A549 (cell line): ENCODE data around the gene OTOP2. TPM values are rescaled to one million over a fixed set of nuclear protein-coding genes. Genes with fewer than 3 reads are reported as not detected.

Experiments
- ATAC-seq, 2 experiments: fragments of 200-7000 bp in 1 of 2; fragments of >200 bp in 1 of 2; cut with Nextera tagmentation in 1 of 2; cut with Tn5 transposase in 1 of 2; 3 replicates each; pipeline versions ENCODE4 v1.8.0 to v1.9.1; 2018 to 2020; ENCODE audit warnings: mild to moderate bottlenecking in 1 of 2, moderate library complexity in 1 of 2
- CTCF ChIA-PET: fragments of 300-600 bp; sonication (Branson Sonifier 250); formaldehyde crosslinking; extraction: SDS; loops from one replicate; lab custom pipeline; 2021; ENCODE audit warnings: antibody characterized with exemption, inconsistent platforms; lab: Yijun Ruan, JAX
- POLR2A ChIA-PET: fragments of 350-600 bp; formaldehyde crosslinking; extraction: SDS; loops from one replicate; lab custom pipeline; 2021; ENCODE audit warnings: antibody characterized with exemption, inconsistent platforms; lab: Yijun Ruan, JAX
- DNase-seq, 2 experiments: peaks; one replicate each; pipeline versions ENCODE4 v3.0.0 to v3.0.0-alpha.2; 2011 to 2016; ENCODE audit warnings: low read depth in 1 of 2, low spot score in 1 of 2
- FAIRE-seq: peaks from 2 replicates; lab custom pipeline; 2011; peaks lifted over from hg19 to GRCh38; lab: Jason Lieb, UNC
- H3K27ac ChIP-seq, 2 experiments: fragments of >200 bp; sonication (Bioruptor Twin); formaldehyde crosslinking; 3 replicates each; pipeline ENCODE4 v1.5.1; 2016 to 2017
- H3K4me1 ChIP-seq: fragments of >200 bp; sonication (Bioruptor Twin); formaldehyde crosslinking; 3 replicates; pipeline ENCODE4 v1.6.1; 2016
- H3K4me2 ChIP-seq: fragments of >200 bp; sonication (Bioruptor Twin); formaldehyde crosslinking; 3 replicates; pipeline ENCODE4 v1.6.1; 2016
- H3K4me3 ChIP-seq: fragments of >200 bp; sonication (Bioruptor Twin); formaldehyde crosslinking; 3 replicates; pipeline ENCODE4 v1.5.1; 2016
- H3K9me3 ChIP-seq: fragments of >200 bp; sonication (Bioruptor Twin); formaldehyde crosslinking; 3 replicates; pipeline ENCODE4 v1.6.1; 2016
- ATOH8 ChIP-seq: fragments of 250-450 bp; sonication (Bioruptor Pico); IDR thresholded peaks from 2 replicates; pipeline ENCODE4 v1.5.0; 2020; ENCODE audit warnings: low read depth, mild to moderate bottlenecking, moderate library complexity
- CEBPB ChIP-seq, 2 experiments: fragments of >200 bp in 1 of 2; sonication (Bioruptor Twin) in 1 of 2; formaldehyde crosslinking in 1 of 2; IDR thresholded peaks; 2 replicates each; pipeline ENCODE4 v1.6.1; 2012 to 2016
- CHD4 ChIP-seq: fragments of 200-600 bp; sonication (generic); IDR thresholded peaks from 2 replicates; pipeline ENCODE4 v1.6.1; 2016; ENCODE audit warnings: antibody characterized with exemption, mild to moderate bottlenecking, borderline replicate concordance
- EHF ChIP-seq: fragments of 250-450 bp; sonication (Bioruptor Pico); IDR thresholded peaks from 2 replicates; pipeline ENCODE4 v1.5.0; 2020; ENCODE audit warnings: mild to moderate bottlenecking
- ELK1 ChIP-seq: fragments of 150-350 bp; IDR thresholded peaks from 2 replicates; pipeline ENCODE4 v1.6.1; 2014; ENCODE audit warnings: low read depth, mild to moderate bottlenecking, low read length
- ESRRA ChIP-seq: fragments of 150-350 bp; IDR thresholded peaks from 2 replicates; pipeline ENCODE4 v1.6.1; 2014; ENCODE audit warnings: mild to moderate bottlenecking, low read length, borderline replicate concordance
- GATA3 ChIP-seq: IDR thresholded peaks from 2 replicates; pipeline ENCODE4 v1.6.1; 2012; ENCODE audit warnings: borderline replicate concordance
- HEYL ChIP-seq: fragments of 250-450 bp; sonication (Bioruptor Pico); IDR thresholded peaks from 2 replicates; pipeline ENCODE4 v1.8.0; 2021; ENCODE audit warnings: mild to moderate bottlenecking, moderate library complexity
- HOXA7 ChIP-seq: fragments of 250-450 bp; sonication (Bioruptor Pico); IDR thresholded peaks from 2 replicates; pipeline ENCODE4 v1.5.0; 2020; ENCODE audit warnings: mild to moderate bottlenecking, moderate library complexity
- JUNB ChIP-seq: fragments of >200 bp; sonication (Bioruptor Twin); formaldehyde crosslinking; IDR thresholded peaks from 2 replicates; pipeline ENCODE4 v1.6.1; 2016
- KDM5A ChIP-seq: fragments of 200-600 bp; sonication (generic); IDR thresholded peaks from 2 replicates; pipeline ENCODE4 v1.6.1; 2016; ENCODE audit warnings: antibody characterized with exemption, mild to moderate bottlenecking
- MAZ ChIP-seq: fragments of 150-350 bp; IDR thresholded peaks from 2 replicates; pipeline ENCODE4 v1.6.1; 2014; ENCODE audit warnings: antibody characterized with exemption, low read depth, low read length, borderline replicate concordance
- MYC ChIP-seq: IDR thresholded peaks from 2 replicates; pipeline ENCODE4 v1.6.1; 2012; ENCODE audit warnings: mild to moderate bottlenecking, inconsistent platforms, low read length, improper control_type of control experiment, borderline replicate concordance
- NPAS2 ChIP-seq: fragments of 250-450 bp; sonication (Bioruptor Pico); IDR thresholded peaks from 2 replicates; pipeline ENCODE4 v1.8.0; 2022; ENCODE audit warnings: mild to moderate bottlenecking, moderate library complexity, borderline replicate concordance
- PHF8 ChIP-seq: fragments of 200-600 bp; sonication (generic); IDR thresholded peaks from 2 replicates; pipeline ENCODE4 v1.6.1; 2016; ENCODE audit warnings: low read depth, mild to moderate bottlenecking, antibody characterized with exemption, moderate library complexity, borderline replicate concordance
- POLR2A ChIP-seq: IDR thresholded peaks from 2 replicates; pipeline ENCODE4 v1.6.1; 2012; ENCODE audit warnings: mild to moderate bottlenecking, low read length
- POLR2AphosphoS2 ChIP-seq: conservative IDR thresholded peaks from 2 replicates; pipeline ENCODE4 v1.6.1; 2012; ENCODE audit warnings: low read length, improper control_type of control experiment, inconsistent platforms
- RFX5 ChIP-seq: fragments of 450-650 bp; IDR thresholded peaks from 2 replicates; pipeline ENCODE4 v1.7.1; 2014; ENCODE audit warnings: antibody characterized with exemption, mild to moderate bottlenecking, moderate library complexity
- RNF2 ChIP-seq: fragments of 200-600 bp; sonication (generic); IDR thresholded peaks from 2 replicates; pipeline ENCODE4 v1.6.1; 2016; ENCODE audit warnings: low read depth, mild to moderate bottlenecking, antibody characterized with exemption, moderate library complexity, borderline replicate concordance
- ZFP36 ChIP-seq: fragments of 450-650 bp; IDR thresholded peaks from 2 replicates; pipeline ENCODE4 v1.6.1; 2014; ENCODE audit warnings: borderline replicate concordance; ENCODE audit not compliant: partially characterized antibody
- WGBS: methylation state at CpG from one replicate; pipeline ENCODE4 v1.1.6; 2017; ENCODE audit errors: missing lambda C conversion rate; 5-methylcytosine and 5-hydroxymethylcytosine counted together
- polyA plus RNA-seq, 4 experiments: library from polyadenylated mRNA; depleted of rRNA in 3 of 4; stranded (reverse); fragments of >200 nt; fragmentation: RNase III in 1 of 4; extraction: RNeasy Plus Mini Kit Qiagen cat#74134 plus additional on column Dnase treatment in 1 of 4; gene quantifications; 2 replicates in 3 of 4; 3 replicates in 1 of 4; pipeline ENCODE4 v1.2.3, GENCODE V29; 2011 to 2017
- TF ChIP-seq, protein P1 (sequence below): fragments of >200 bp; sonication (Bioruptor Twin); formaldehyde crosslinking; IDR thresholded peaks from 2 replicates; pipeline ENCODE4 v1.6.1; 2016
- TF ChIP-seq, protein P2 (sequence below): IDR thresholded peaks from 2 replicates; pipeline ENCODE4 v1.6.1; 2012; ENCODE audit warnings: low read depth, borderline replicate concordance
- TF ChIP-seq, protein P3 (sequence below): fragments of 250-450 bp; sonication (Bioruptor Pico); IDR thresholded peaks from 2 replicates; pipeline ENCODE4 v1.5.0; 2021; ENCODE audit warnings: mild to moderate bottlenecking, moderate library complexity, borderline replicate concordance
- TF ChIP-seq, protein P4 (sequence below): IDR thresholded peaks from 2 replicates; pipeline ENCODE4 v1.6.1; 2012

Gene OTOP2
- polyA plus RNA-seq, 2 of the 4 experiments (the other 2 are of a cell fraction): 0.06 TPM; not detected in 1

- TF ChIP-seq, protein P1, sequence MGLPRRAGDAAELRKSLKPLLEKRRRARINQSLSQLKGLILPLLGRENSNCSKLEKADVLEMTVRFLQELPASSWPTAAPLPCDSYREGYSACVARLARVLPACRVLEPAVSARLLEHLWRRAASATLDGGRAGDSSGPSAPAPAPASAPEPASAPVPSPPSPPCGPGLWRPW: no peak
These were observed 21.0 kb upstream of the OTOP2 start (continued) for GRCh38 chr17:74903034-74903433.

DNA sequence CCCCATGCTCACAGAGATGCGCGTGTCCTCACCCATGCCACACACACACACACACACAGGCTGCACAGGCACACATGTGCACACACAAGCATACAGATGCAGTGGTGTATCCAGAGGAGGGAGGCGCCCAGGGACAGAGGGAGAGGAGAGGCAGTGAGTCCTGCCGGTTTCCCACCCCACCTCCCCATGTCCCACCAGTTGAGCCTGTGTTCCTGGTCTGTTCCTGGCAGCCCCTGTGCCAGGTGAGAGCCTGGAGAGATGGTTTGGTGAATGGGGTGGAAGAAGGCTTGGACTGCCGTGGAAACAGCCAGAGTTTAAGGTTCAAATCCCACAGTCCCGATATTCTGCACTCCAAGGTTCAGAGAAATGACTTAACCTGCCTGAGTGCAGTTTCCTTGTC is 20.4 kb upstream of the OTOP2 start:
- POLR2A ChIA-PET: no interaction called here
- ATAC-seq: no peak
- Histone ChIP-seq H3K4me2 (no peak overlapping the region), H3K4me3 (no peak overlapping the region)
- TF ChIP-seq POLR2AphosphoS2 (no peak), PHF8 (no peak), ESRRA (no peak), RFX5 (no peak), JUNB (no peak), CHD4 (no peak), HEYL (CRISPR knock-in tag) (no peak)
- TF ChIP-seq, protein P1: no peak
- TF ChIP-seq, all 56 proteins: peak for 0
- no peak overlapping the region for H3K27ac ChIP-seq
- CTCF ChIA-PET: interaction anchor here (1.0 to 5.8 kb wide), 4 partner anchors 7 to 28 kb away, joined by 3 to 44 read pairs (median 10); partner anchors contain the start of genes OTOP2 and USH1G
- no peak for FAIRE-seq
- no peaks in the 10 kb centered on the region for H3K4me1 ChIP-seq
- 31% methylated on average over 6 of the region's 6 CpGs for WGBS
- no peaks in the 10 kb centered on the region for H3K9me3 ChIP-seq
- DNase-seq: no peak

DNA sequence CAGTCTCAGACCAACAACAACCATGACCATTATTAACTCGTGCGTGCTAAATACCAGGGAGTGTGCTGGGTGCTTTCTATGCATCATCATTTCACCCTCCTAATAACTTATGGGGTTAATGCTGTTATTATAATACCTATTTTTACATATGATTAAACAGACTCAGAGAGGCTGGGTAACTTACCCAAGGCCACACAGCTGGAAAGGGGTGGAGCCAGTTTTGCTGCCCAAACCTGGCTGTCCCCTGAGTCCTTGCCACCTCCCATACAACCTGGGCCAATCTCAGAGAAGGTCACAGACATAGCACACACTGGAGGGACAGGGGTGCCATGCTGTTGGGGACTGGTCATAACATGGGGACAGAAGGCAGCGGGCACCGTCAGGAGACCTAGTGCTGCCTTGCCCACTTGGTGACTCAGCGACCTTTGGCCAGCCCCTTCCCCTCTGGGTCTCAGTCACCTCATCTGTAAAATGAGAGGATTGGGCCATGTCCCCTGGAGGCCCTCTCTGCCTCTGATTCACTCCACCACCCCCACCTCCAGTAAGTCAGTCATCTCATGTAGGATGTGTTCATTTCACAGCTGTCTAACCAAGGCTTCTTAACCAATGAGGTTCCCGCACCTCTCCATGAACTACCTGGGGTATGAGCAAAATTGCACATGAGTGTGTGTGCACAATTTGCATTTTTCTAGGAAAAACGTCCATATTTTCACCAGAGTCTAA is 19.2 kb upstream of the OTOP2 start:
- no peaks in the 10 kb centered on the region for H3K9me3 ChIP-seq
- TF ChIP-seq KDM5A (no peak), NPAS2 (CRISPR knock-in tag) (no peak), HEYL (CRISPR knock-in tag) (no peak), RFX5 (no peak), EHF (CRISPR knock-in tag) (no peak), ZFP36 (no peak), CEBPB (IDR thresholded peaks at IDR 0.05) (no peak), POLR2A (no peak), MAZ (no peak), ATOH8 (CRISPR knock-in tag) (no peak), PHF8 (no peak), MYC (no peak), ELK1 (no peak), GATA3 (no peak), RNF2 (no peak), HOXA7 (CRISPR knock-in tag) (no peak)
- TF ChIP-seq, protein P2, sequence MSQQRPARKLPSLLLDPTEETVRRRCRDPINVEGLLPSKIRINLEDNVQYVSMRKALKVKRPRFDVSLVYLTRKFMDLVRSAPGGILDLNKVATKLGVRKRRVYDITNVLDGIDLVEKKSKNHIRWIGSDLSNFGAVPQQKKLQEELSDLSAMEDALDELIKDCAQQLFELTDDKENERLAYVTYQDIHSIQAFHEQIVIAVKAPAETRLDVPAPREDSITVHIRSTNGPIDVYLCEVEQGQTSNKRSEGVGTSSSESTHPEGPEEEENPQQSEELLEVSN: no peak
- TF ChIP-seq, protein P3, sequence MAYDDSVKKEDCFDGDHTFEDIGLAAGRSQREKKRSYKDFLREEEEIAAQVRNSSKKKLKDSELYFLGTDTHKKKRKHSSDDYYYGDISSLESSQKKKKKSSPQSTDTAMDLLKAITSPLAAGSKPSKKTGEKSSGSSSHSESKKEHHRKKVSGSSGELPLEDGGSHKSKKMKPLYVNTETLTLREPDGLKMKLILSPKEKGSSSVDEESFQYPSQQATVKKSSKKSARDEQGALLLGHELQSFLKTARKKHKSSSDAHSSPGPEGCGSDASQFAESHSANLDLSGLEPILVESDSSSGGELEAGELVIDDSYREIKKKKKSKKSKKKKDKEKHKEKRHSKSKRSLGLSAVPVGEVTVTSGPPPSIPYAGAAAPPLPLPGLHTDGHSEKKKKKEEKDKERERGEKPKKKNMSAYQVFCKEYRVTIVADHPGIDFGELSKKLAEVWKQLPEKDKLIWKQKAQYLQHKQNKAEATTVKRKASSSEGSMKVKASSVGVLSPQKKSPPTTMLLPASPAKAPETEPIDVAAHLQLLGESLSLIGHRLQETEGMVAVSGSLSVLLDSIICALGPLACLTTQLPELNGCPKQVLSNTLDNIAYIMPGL: no peak
- TF ChIP-seq, protein P4, sequence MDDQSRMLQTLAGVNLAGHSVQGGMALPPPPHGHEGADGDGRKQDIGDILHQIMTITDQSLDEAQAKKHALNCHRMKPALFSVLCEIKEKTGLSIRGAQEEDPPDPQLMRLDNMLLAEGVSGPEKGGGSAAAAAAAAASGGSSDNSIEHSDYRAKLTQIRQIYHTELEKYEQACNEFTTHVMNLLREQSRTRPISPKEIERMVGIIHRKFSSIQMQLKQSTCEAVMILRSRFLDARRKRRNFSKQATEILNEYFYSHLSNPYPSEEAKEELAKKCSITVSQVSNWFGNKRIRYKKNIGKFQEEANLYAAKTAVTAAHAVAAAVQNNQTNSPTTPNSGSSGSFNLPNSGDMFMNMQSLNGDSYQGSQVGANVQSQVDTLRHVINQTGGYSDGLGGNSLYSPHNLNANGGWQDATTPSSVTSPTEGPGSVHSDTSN: no peak
- TF ChIP-seq, all 56 proteins: peak for 0
- CTCF ChIA-PET: interaction anchor here (1.0 to 5.8 kb wide), 7 partner anchors 9 to 210 kb away, joined by 3 to 44 read pairs (median 6); partner anchors contain the start of genes OTOP2 and USH1G
- ATAC-seq (no peak), FAIRE-seq (no peak), DNase-seq (no peak)
- Histone ChIP-seq H3K4me1 (no peaks in the 10 kb centered on the region), H3K27ac (no peak overlapping the region), H3K4me2 (no peak overlapping the region), H3K4me3 (no peak overlapping the region)
- POLR2A ChIA-PET: interaction anchor here (0.6 kb wide), 1 partner anchor 132 kb away, joined by 10 read pairs; no protein-coding TSS in a partner anchor
- 57% methylated on average over 7 of the region's 7 CpGs for WGBS
